ENCODE results near the gene MTHFD2L. TPM values are rescaled to one million over a fixed set of nuclear protein-coding genes. Genes with fewer than 3 reads are reported as not detected.

MTHFD2L gene
- polyA plus RNA-seq, 3 donors, result 4.3 to 7.0 (median 4.8) TPM

- peak; percentile 59 to 89 (median 85) for DNase-seq
- Histone ChIP-seq H3K4me3 (replicated peaks in 1 of 3; ENCODE audit: low read depth in 2 of 3, low read length in 3 of 3) (peak overlapping the region in 1 of 3 experiments; percentile 5), H3K9ac (ENCODE audit: insufficient read depth, low read length, poor library complexity, severe bottlenecking) (no peak overlapping the region), H2AFZ (ENCODE audit: insufficient read depth, low read depth, low read length, poor library complexity, severe bottlenecking) (peak overlapping the region; percentile 44), H3K36me3 (replicated peaks in 1 of 2; ENCODE audit: control insufficient read depth in 1 of 2, insufficient read depth in 2 of 2, low read length in 2 of 2) (no peaks in the 10 kb centered on the region), H3K9me3 (replicated peaks in 1 of 2; ENCODE audit: control insufficient read depth in 1 of 2, insufficient read depth in 1 of 2, low read length in 2 of 2) (peaks cover 5 to 6% of the 10 kb centered on the region in 2 donors), H3K27me3 (ENCODE audit: control insufficient read depth in 2 of 2, insufficient read depth in 2 of 2, low read length in 2 of 2) (no peaks in the 10 kb centered on the region), H3K4me1 (ENCODE audit: control insufficient read depth in 1 of 2, insufficient read depth in 2 of 2, low read length in 2 of 2) (peaks cover 23 to 46% of the 10 kb centered on the region in 2 donors), H3K4me2 (replicated peaks; ENCODE audit: extremely low read depth, low read length, poor library complexity, severe bottlenecking) (peak overlapping the region; percentile 29), H3K79me2 (ENCODE audit: insufficient read depth, low read length) (no peaks in the 10 kb centered on the region), H4K20me1 (ENCODE audit: insufficient read depth, low read length) (no peaks in the 10 kb centered on the region), H3K27ac (ENCODE audit: low read depth in 1 of 2, low read length in 2 of 2) (peak overlapping the region in 1 of 2 donors; percentile 79)
- 33% methylated on average over 3 of the region's 5 CpGs for WGBS (ENCODE audit: insufficient coverage)
- Mint-ChIP-seq H3K27ac (peak overlapping the region; percentile 46 to 93 (median 85)), H3K4me1 (peaks cover 48% of the 10 kb centered on the region), H3K4me3 (no peak overlapping the region), H3K9me3 (peaks cover 0 to 13% (median 8%) of the 10 kb centered on the region in 7 donors), H3K27me3 (ENCODE audit: low read depth in 3 of 3) (peaks cover 0 to 1% (median 0%) of the 10 kb centered on the region in 3 donors), H3K36me3 (peaks cover 0 to 2% of the 10 kb centered on the region in 2 donors)
- TF ChIP-seq CTCF (IDR thresholded peaks at IDR 0.05), result no peak
- intact Hi-C loops (cut with micrococcal nuclease), result no loop called here
These were observed 177.6 kb downstream of the MTHFD2L start for GRCh38 chr4:74335341-74336021.

DNA sequence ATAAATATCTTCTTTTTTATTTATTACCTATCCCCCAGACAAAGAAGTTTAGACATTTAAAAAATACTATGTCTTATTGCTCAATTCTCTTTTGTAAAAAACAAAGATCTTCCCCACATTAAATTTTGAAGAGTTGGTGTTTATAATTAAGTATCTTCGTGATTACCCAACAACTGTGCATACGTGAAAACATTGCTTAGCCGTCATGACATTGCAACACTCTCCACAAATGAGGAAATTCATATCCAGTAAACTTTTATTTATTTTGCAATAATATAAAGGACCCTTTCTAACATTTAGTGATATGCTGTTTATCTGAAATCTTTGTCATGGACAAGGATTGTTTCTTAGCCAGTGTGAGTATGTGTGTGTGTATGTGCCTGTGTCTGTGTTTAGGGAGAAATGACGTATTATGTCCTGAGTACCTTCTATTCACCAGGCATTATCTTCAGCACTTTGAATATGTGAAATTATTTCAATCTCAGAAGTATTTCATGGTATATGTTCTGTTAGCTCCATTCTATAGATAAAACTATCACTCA lies 180.9 kb downstream of the MTHFD2L start:
- peak overlapping the region in 1 of 3 experiments; percentile 27 for H3K4me3 ChIP-seq (replicated peaks in 1 of 3; ENCODE audit: low read depth in 2 of 3, low read length in 3 of 3)
- intact Hi-C loops (cut with micrococcal nuclease), result no loop called here
- H3K4me1 Mint-ChIP-seq, result peaks cover 38% of the 10 kb centered on the region
- H2AFZ ChIP-seq (ENCODE audit: insufficient read depth, low read depth, low read length, poor library complexity, severe bottlenecking), result no peak overlapping the region
- H3K4me3 Mint-ChIP-seq, result peak overlapping the region in 1 of 2 donors; percentile 35
- H3K79me2 ChIP-seq (ENCODE audit: insufficient read depth, low read length), result no peaks in the 10 kb centered on the region
- H3K4me2 ChIP-seq (replicated peaks; ENCODE audit: extremely low read depth, low read length, poor library complexity, severe bottlenecking), result peak overlapping the region; percentile 43
- no CpG with 5 or more reads among the region's 4 CpGs for WGBS (ENCODE audit: insufficient coverage)
- H3K36me3 Mint-ChIP-seq, result peaks cover 6 to 9% of the 10 kb centered on the region in 2 donors
- H3K4me1 ChIP-seq (ENCODE audit: control insufficient read depth in 1 of 2, insufficient read depth in 2 of 2, low read length in 2 of 2), result peaks cover 20 to 43% of the 10 kb centered on the region in 2 donors
- DNase-seq, result peak; percentile 92 to 95 (median 92)
- H3K9ac ChIP-seq (ENCODE audit: insufficient read depth, low read length, poor library complexity, severe bottlenecking), result no peak overlapping the region
- H3K27ac ChIP-seq (ENCODE audit: low read depth in 1 of 2, low read length in 2 of 2), result peak overlapping the region in 1 of 2 donors; percentile 92
- no peaks in the 10 kb centered on the region for H4K20me1 ChIP-seq (ENCODE audit: insufficient read depth, low read length)
- no peaks in the 10 kb centered on the region for H3K27me3 ChIP-seq (ENCODE audit: control insufficient read depth in 2 of 2, insufficient read depth in 2 of 2, low read length in 2 of 2)
- TF ChIP-seq CTCF (IDR thresholded peaks at IDR 0.05), result no peak
- peaks cover 16 to 33% (median 22%) of the 10 kb centered on the region in 7 donors for H3K9me3 Mint-ChIP-seq
- H3K36me3 ChIP-seq (replicated peaks in 1 of 2; ENCODE audit: control insufficient read depth in 1 of 2, insufficient read depth in 2 of 2, low read length in 2 of 2), result peaks cover 0 to 4% of the 10 kb centered on the region in 2 donors
- peaks cover 10 to 12% of the 10 kb centered on the region in 2 donors for H3K9me3 ChIP-seq (replicated peaks in 1 of 2; ENCODE audit: control insufficient read depth in 1 of 2, insufficient read depth in 1 of 2, low read length in 2 of 2)
- peaks cover 0 to 1% (median 0%) of the 10 kb centered on the region in 3 donors for H3K27me3 Mint-ChIP-seq (ENCODE audit: low read depth in 3 of 3)
- peak overlapping the region; percentile 91 to 98 (median 94) for H3K27ac Mint-ChIP-seq

All from CD14-positive monocyte (primary cell).